ENCODE measurements around the gene PLCD1.
"Not testable (repeated sequence)": the region's sequence is repeated elsewhere in the genome, so short reads cannot be mapped to it uniquely, and the experiment has no call there.

The PLCD1 gene

GRCh38 chr3:37986479-37987314 lies 42.7 kb downstream of the PLCD1 start:
- peak; percentile 50 for DNase-seq (ENCODE audit: low spot score)

GRCh38 chr3:37985637-37986320 lies 43.7 kb downstream of the PLCD1 start:
- DNase-seq (ENCODE audit: low spot score), result no peak

GRCh38 chr3:37984596-37984995 lies 44.8 kb downstream of the PLCD1 start:
- DNase-seq (ENCODE audit: low spot score), result no peak

GRCh38 chr3:37984051-37984450 lies 45.4 kb downstream of the PLCD1 start:
- DNase-seq (ENCODE audit: low spot score), result no peak

GRCh38 chr3:37982331-37982730 lies 47.1 kb downstream of the PLCD1 start:
- DNase-seq (ENCODE audit: low spot score), result no peak

GRCh38 chr3:37981348-37981664 lies 48.1 kb downstream of the PLCD1 start:
- DNase-seq (ENCODE audit: low spot score), result no peak

GRCh38 chr3:37980462-37981347 lies 48.7 kb downstream of the PLCD1 start:
- no peak for DNase-seq (ENCODE audit: low spot score)

- no peak for DNase-seq (ENCODE audit: low spot score)
These were observed 49.6 kb downstream of the PLCD1 start for GRCh38 chr3:37979541-37980461.

GRCh38 chr3:37974121-37975083 lies 55.0 kb downstream of the PLCD1 start:
- DNase-seq (ENCODE audit: low spot score), result no peak

GRCh38 chr3:37973246-37974054 lies 56.0 kb downstream of the PLCD1 start:
- no peak for DNase-seq (ENCODE audit: low spot score)

GRCh38 chr3:37972056-37972455 lies 57.4 kb downstream of the PLCD1 start:
- DNase-seq (ENCODE audit: low spot score), result not testable (repeated sequence)

GRCh38 chr3:37971467-37971866 lies 58.0 kb downstream of the PLCD1 start:
- DNase-seq (ENCODE audit: low spot score), result no peak

GRCh38 chr3:37970802-37971201 lies 58.6 kb downstream of the PLCD1 start:
- no peak for DNase-seq (ENCODE audit: low spot score)

- DNase-seq (ENCODE audit: low spot score), result no peak
These were observed 59.8 kb downstream of the PLCD1 start for GRCh38 chr3:37969596-37970100.

GRCh38 chr3:37968813-37969595 lies 60.4 kb downstream of the PLCD1 start:
- no peak for DNase-seq (ENCODE audit: low spot score)

GRCh38 chr3:37968199-37968598 lies 61.2 kb downstream of the PLCD1 start:
- DNase-seq (ENCODE audit: low spot score), result no peak

- peak; percentile 74 for DNase-seq (ENCODE audit: low spot score)
These were observed 62.1 kb downstream of the PLCD1 start for GRCh38 chr3:37967260-37967881.

- DNase-seq (ENCODE audit: low spot score), result no peak
These were observed 64.7 kb downstream of the PLCD1 start for GRCh38 chr3:37964716-37965115.
